ENCODE results near the gene RGS6.

DNA sequence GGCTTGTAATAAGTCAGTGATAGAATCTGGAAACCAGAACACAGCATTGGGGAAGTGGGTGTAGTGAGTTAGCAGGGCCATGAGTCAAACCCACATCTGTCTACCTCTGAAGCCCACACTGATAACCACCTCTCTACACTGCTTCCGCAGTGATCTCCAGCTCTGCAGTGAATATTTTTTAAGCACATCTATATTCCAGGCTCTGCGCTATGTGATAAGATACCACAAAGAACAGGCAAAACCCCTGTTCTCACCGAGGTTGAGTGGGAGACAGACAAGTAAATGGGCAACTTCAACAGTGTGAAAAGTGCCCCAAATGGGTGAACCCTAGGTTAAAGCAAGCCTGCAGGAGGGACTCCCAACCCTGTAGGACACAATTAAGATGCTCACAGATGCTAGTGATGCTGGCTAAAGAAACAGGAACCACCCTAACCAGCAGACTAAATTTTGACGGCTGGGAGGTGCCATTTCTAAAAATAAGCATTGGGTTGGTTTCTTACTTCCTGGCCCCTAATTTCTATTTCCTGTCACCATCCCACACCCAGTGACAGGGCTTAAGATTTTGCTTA lies 586.7 kb downstream of the RGS6 start:
- TF ChIP-seq EZH2 (IDR thresholded peaks at IDR 0.05; ENCODE audit: insufficient read depth, poor library complexity, severe bottlenecking) (no peak), EZH2phosphoT487 (IDR thresholded peaks at IDR 0.05; ENCODE audit: insufficient read depth, low read depth) (no peak)
